DMS 273 (cell line): ENCODE results near the gene TMEM94.
A peak's percentile ranks its signal among the peaks of the same experiment; 100 is the strongest.

Experiments
- DNase-seq: peaks from one replicate; lab custom pipeline; 2025; ENCODE audit not compliant: unreplicated experiment; lab: John Stamatoyannopoulos, UW

Gene TMEM94

GRCh38 chr17:75524269-75524969 is 68.0 kb downstream of the TMEM94 start:
- DNase-seq, result no peak

GRCh38 chr17:75524970-75525805 is 68.8 kb downstream of the TMEM94 start, which contains the start of gene LLGL2:
TSS of gene LLGL2 (plus strand) at chr17:75525697. CDS start at chr17:75543427, 17,730 bp downstream.
- peak; percentile 93 for DNase-seq

GRCh38 chr17:75525806-75526554 is 69.5 kb downstream of the TMEM94 start:
- DNase-seq, result peak; percentile 45

GRCh38 chr17:75526555-75527270 is 70.3 kb downstream of the TMEM94 start:
- no peak for DNase-seq

GRCh38 chr17:75530837-75531720 is 74.6 kb downstream of the TMEM94 start:
- DNase-seq, result no peak

GRCh38 chr17:75531721-75532072 is 75.3 kb downstream of the TMEM94 start:
- DNase-seq, result no peak

- DNase-seq, result no peak
Observed at GRCh38 chr17:75535119-75535537, 78.7 kb downstream of the TMEM94 start.

GRCh38 chr17:75535871-75536270 is 79.4 kb downstream of the TMEM94 start:
- DNase-seq, result no peak

- no peak for DNase-seq
Observed at GRCh38 chr17:75536366-75536765, 79.9 kb downstream of the TMEM94 start.

GRCh38 chr17:75539967-75540729 is 83.7 kb downstream of the TMEM94 start:
- peak; percentile 29 for DNase-seq

GRCh38 chr17:75540923-75541503 is 84.6 kb downstream of the TMEM94 start:
- no peak for DNase-seq

GRCh38 chr17:75542229-75542628 is 85.8 kb downstream of the TMEM94 start:
- DNase-seq, result no peak

- DNase-seq, result no peak
Observed at GRCh38 chr17:75542728-75543336, 86.4 kb downstream of the TMEM94 start.

- DNase-seq, result no peak
Observed at GRCh38 chr17:75544250-75544649, 87.8 kb downstream of the TMEM94 start.

- no peak for DNase-seq
Observed at GRCh38 chr17:75546181-75546580, 89.7 kb downstream of the TMEM94 start.

- no peak for DNase-seq
Observed at GRCh38 chr17:75547091-75547490, 90.7 kb downstream of the TMEM94 start.

GRCh38 chr17:75548813-75549212 is 92.4 kb downstream of the TMEM94 start:
- no peak for DNase-seq
